Measurements from ENCODE around the gene SLC34A3. TPM values are rescaled to one million over a fixed set of nuclear protein-coding genes. Genes with fewer than 3 reads are reported as not detected.

The SLC34A3 gene
- total and polyA plus RNA-seq, 2 experiments from 2014 or later, result not detected

GRCh38 chr9:137266162-137266527, 35.4 kb downstream of the SLC34A3 start:
- Histone ChIP-seq H3K9me3 (ENCODE audit: low read depth) (no peaks in the 10 kb centered on the region), H3K4me3 (no peak overlapping the region), H3K27me3 (no peaks in the 10 kb centered on the region), H3K36me3 (peaks cover 14% of the 10 kb centered on the region), H3K4me1 (ENCODE audit: low read depth) (no peaks in the 10 kb centered on the region), H3K27ac (no peak overlapping the region)
- TF ChIP-seq CTCF (IDR thresholded peaks at IDR 0.05; ENCODE audit: low read depth, low read length), result no peak
- no peak for DNase-seq (ENCODE audit: low read depth in 1 of 2, low spot score in 1 of 2)

- no peak for DNase-seq (ENCODE audit: low read depth in 1 of 2, low spot score in 1 of 2)
- Histone ChIP-seq H3K27me3 (no peaks in the 10 kb centered on the region), H3K36me3 (peaks cover 14% of the 10 kb centered on the region), H3K4me1 (ENCODE audit: low read depth) (no peaks in the 10 kb centered on the region), H3K27ac (no peak overlapping the region), H3K4me3 (no peak overlapping the region), H3K9me3 (ENCODE audit: low read depth) (no peaks in the 10 kb centered on the region)
- no peak for TF ChIP-seq CTCF (IDR thresholded peaks at IDR 0.05; ENCODE audit: low read depth, low read length)
These were observed 36.1 kb downstream of the SLC34A3 start for GRCh38 chr9:137266585-137267453.

- H3K9me3 ChIP-seq (ENCODE audit: low read depth), result no peaks in the 10 kb centered on the region
- peaks cover 17% of the 10 kb centered on the region for H3K36me3 ChIP-seq
- no peak for DNase-seq (ENCODE audit: low read depth in 1 of 2, low spot score in 1 of 2)
- H3K27me3 ChIP-seq, result no peaks in the 10 kb centered on the region
- H3K4me3 ChIP-seq, result no peak overlapping the region
- TF ChIP-seq CTCF (IDR thresholded peaks at IDR 0.05; ENCODE audit: low read depth, low read length), result no peak
- no peaks in the 10 kb centered on the region for H3K4me1 ChIP-seq (ENCODE audit: low read depth)
- no peak overlapping the region for H3K27ac ChIP-seq
These were observed 37.2 kb downstream of the SLC34A3 start for GRCh38 chr9:137267933-137268355.

GRCh38 chr9:137268538-137269201, 38.0 kb downstream of the SLC34A3 start:
- no peak for TF ChIP-seq CTCF (IDR thresholded peaks at IDR 0.05; ENCODE audit: low read depth, low read length)
- Histone ChIP-seq H3K27me3 (no peaks in the 10 kb centered on the region), H3K4me1 (ENCODE audit: low read depth) (no peaks in the 10 kb centered on the region), H3K36me3 (peaks cover 17% of the 10 kb centered on the region), H3K27ac (no peak overlapping the region), H3K4me3 (no peak overlapping the region), H3K9me3 (ENCODE audit: low read depth) (no peaks in the 10 kb centered on the region)
- no peak for DNase-seq (ENCODE audit: low read depth in 1 of 2, low spot score in 1 of 2)

GRCh38 chr9:137269231-137269772, 38.6 kb downstream of the SLC34A3 start:
- H3K4me3 ChIP-seq, result no peak overlapping the region
- no peaks in the 10 kb centered on the region for H3K27me3 ChIP-seq
- no peak overlapping the region for H3K27ac ChIP-seq
- DNase-seq (ENCODE audit: low read depth in 1 of 2, low spot score in 1 of 2), result no peak
- peaks cover 14% of the 10 kb centered on the region for H3K36me3 ChIP-seq
- no peaks in the 10 kb centered on the region for H3K4me1 ChIP-seq (ENCODE audit: low read depth)
- no peak for TF ChIP-seq CTCF (IDR thresholded peaks at IDR 0.05; ENCODE audit: low read depth, low read length)
- H3K9me3 ChIP-seq (ENCODE audit: low read depth), result no peaks in the 10 kb centered on the region

Data from cardiac muscle cell (in vitro differentiated cells and primary cell).